ENCODE data around the gene TIPARP.

DNA sequence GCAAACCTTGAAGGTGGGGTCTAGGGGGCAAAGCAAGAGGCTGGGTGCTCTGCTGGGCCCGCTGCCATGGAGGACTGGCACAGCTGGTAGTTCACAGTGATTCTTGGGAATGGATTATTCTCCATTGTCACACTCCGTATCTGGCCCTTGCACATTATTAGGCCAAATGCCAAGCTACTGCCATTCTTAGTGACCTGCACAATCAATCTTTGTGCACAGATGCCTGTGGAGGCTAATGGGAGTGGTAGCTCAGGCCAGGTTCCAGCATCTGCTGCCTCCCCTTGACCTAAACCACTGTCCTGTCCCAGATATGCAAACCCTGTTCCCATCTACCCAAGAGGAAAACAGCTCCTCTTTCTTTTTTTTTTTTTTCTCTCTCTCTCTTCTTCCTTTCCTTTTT, 67.5 kb downstream of the TIPARP start:
- no peak for TF ChIP-seq POLR2A (IDR thresholded peaks at IDR 0.05; ENCODE audit: low read depth)
- TF ChIP-seq, protein P1, sequence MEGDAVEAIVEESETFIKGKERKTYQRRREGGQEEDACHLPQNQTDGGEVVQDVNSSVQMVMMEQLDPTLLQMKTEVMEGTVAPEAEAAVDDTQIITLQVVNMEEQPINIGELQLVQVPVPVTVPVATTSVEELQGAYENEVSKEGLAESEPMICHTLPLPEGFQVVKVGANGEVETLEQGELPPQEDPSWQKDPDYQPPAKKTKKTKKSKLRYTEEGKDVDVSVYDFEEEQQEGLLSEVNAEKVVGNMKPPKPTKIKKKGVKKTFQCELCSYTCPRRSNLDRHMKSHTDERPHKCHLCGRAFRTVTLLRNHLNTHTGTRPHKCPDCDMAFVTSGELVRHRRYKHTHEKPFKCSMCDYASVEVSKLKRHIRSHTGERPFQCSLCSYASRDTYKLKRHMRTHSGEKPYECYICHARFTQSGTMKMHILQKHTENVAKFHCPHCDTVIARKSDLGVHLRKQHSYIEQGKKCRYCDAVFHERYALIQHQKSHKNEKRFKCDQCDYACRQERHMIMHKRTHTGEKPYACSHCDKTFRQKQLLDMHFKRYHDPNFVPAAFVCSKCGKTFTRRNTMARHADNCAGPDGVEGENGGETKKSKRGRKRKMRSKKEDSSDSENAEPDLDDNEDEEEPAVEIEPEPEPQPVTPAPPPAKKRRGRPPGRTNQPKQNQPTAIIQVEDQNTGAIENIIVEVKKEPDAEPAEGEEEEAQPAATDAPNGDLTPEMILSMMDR (IDR thresholded peaks at IDR 0.05), result no peak
- TF ChIP-seq EP300 (IDR thresholded peaks at IDR 0.05), result no peak
- no peak for TF ChIP-seq POLR2AphosphoS5 (IDR thresholded peaks at IDR 0.05)

Measured in esophagus muscularis mucosa (tissue), 4 donors.